PFSK-1 (cell line): ENCODE measurements around the gene SNORC.

Experiments used
- FOXP2 ChIP-seq: optimal IDR thresholded peaks from 2 replicates; pipeline ENCODE3; 2011; ENCODE audit warnings: borderline replicate concordance, control low read depth, inconsistent platforms; ENCODE audit not compliant: insufficient read depth; ENCODE audit errors: extremely low read length, extremely low read depth
- TAF1 ChIP-seq: IDR thresholded peaks from 2 replicates; pipeline ENCODE4 v1.6.1; 2012; ENCODE audit warnings: low read length, control low read depth, borderline replicate concordance; ENCODE audit not compliant: insufficient read depth
- TF ChIP-seq, protein P1 (sequence below), 2 experiments: IDR thresholded peaks; 2 replicates each; pipeline versions ENCODE4 v1.6.1 to v1.8.0; 2011 to 2012; ENCODE audit warnings: low read depth in 2 of 2, low read length in 2 of 2, control low read depth in 1 of 2, inconsistent platforms in 1 of 2, mild to moderate bottlenecking in 1 of 2, moderate library complexity in 1 of 2; ENCODE audit not compliant: insufficient read depth in 1 of 2

DNA sequence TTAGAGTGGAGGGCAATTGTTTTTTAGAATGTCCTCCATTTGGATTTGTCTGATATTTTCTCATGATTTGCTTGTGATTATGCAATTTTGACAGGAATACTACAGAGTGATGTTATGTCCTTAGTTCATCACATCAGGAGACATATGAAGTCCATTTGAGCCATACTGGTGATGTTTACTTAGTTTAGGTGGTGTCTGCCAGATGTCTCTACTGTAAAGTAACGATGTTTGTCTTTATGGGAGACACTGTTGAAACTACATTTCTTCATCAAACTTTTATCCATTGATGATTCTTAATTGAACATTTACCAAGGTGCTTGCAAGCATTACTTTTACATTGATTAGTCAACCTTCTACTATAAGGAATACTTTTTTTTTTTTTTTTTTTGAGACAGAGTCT lies 4.9 kb upstream of the SNORC start:
- TF ChIP-seq TAF1 (no peak), FOXP2 (no peak)
- TF ChIP-seq, protein P1, sequence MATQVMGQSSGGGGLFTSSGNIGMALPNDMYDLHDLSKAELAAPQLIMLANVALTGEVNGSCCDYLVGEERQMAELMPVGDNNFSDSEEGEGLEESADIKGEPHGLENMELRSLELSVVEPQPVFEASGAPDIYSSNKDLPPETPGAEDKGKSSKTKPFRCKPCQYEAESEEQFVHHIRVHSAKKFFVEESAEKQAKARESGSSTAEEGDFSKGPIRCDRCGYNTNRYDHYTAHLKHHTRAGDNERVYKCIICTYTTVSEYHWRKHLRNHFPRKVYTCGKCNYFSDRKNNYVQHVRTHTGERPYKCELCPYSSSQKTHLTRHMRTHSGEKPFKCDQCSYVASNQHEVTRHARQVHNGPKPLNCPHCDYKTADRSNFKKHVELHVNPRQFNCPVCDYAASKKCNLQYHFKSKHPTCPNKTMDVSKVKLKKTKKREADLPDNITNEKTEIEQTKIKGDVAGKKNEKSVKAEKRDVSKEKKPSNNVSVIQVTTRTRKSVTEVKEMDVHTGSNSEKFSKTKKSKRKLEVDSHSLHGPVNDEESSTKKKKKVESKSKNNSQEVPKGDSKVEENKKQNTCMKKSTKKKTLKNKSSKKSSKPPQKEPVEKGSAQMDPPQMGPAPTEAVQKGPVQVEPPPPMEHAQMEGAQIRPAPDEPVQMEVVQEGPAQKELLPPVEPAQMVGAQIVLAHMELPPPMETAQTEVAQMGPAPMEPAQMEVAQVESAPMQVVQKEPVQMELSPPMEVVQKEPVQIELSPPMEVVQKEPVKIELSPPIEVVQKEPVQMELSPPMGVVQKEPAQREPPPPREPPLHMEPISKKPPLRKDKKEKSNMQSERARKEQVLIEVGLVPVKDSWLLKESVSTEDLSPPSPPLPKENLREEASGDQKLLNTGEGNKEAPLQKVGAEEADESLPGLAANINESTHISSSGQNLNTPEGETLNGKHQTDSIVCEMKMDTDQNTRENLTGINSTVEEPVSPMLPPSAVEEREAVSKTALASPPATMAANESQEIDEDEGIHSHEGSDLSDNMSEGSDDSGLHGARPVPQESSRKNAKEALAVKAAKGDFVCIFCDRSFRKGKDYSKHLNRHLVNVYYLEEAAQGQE (IDR thresholded peaks at IDR 0.05; ENCODE audit: insufficient read depth in 1 of 2, low read depth in 2 of 2, low read length in 2 of 2) = no peak
